DND-41 (cell line): ENCODE results near the gene SETBP1.

Source experiments
- ATAC-seq: fragments of 200-7000 bp; cut with Tn5 transposase; 3 replicates; pipeline ENCODE4 v1.9.1; 2021; ENCODE audit warnings: low read depth; ENCODE audit not compliant: insufficient read depth
- DNase-seq: peaks from one replicate; pipeline ENCODE4 v3.0.0-alpha.2; 2020
- H2AFZ ChIP-seq: 2 replicates; pipeline ENCODE4 v1.6.0; 2012; ENCODE audit warnings: low read depth, low read length
- H3K27ac ChIP-seq: 2 replicates; pipeline ENCODE4 v1.5.1; 2012; ENCODE audit warnings: low read length, inconsistent platforms
- H3K27me3 ChIP-seq: fragments of 200-600 bp; sonication (generic); 2 replicates; pipeline ENCODE4 v1.6.0; 2012; ENCODE audit warnings: low read length, mild to moderate bottlenecking, inconsistent platforms; ENCODE audit not compliant: insufficient read depth, poor library complexity
- H3K36me3 ChIP-seq: 2 replicates; pipeline ENCODE4 v1.5.1; 2012; ENCODE audit warnings: low read length, inconsistent platforms; ENCODE audit not compliant: insufficient read depth
- H3K4me1 ChIP-seq: 2 replicates; pipeline ENCODE4 v1.5.1; 2012; ENCODE audit warnings: mild to moderate bottlenecking, low read length; ENCODE audit not compliant: insufficient read depth
- H3K4me2 ChIP-seq: 2 replicates; pipeline ENCODE4 v1.6.0; 2012; ENCODE audit warnings: mild to moderate bottlenecking, moderate library complexity, low read length, inconsistent platforms; ENCODE audit not compliant: insufficient read depth
- H3K4me3 ChIP-seq, 2 experiments: fragments of 200-600 bp in 1 of 2; shearing (Covaris generic) in 1 of 2; 2 replicates each; pipeline ENCODE4 v1.5.1; 2012 to 2016; ENCODE audit warnings: inconsistent platforms in 2 of 2, low read length in 2 of 2, mild to moderate bottlenecking in 2 of 2, low read depth in 1 of 2, moderate library complexity in 1 of 2
- H3K79me2 ChIP-seq: 2 replicates; pipeline ENCODE4 v1.6.0; 2012; ENCODE audit warnings: low read length, inconsistent platforms; ENCODE audit not compliant: insufficient read depth
- H3K9ac ChIP-seq: 2 replicates; pipeline ENCODE4 v1.6.0; 2012; ENCODE audit warnings: low read depth, mild to moderate bottlenecking, inconsistent platforms, low read length, moderate library complexity
- H3K9me3 ChIP-seq: 2 replicates; pipeline ENCODE4 v1.5.1; 2012; ENCODE audit warnings: low read length, moderate library complexity, mild to moderate bottlenecking, inconsistent platforms; ENCODE audit not compliant: insufficient read depth, severe bottlenecking
- H4K20me1 ChIP-seq: 2 replicates; pipeline ENCODE4 v1.6.0; 2012; ENCODE audit warnings: low read length; ENCODE audit not compliant: insufficient read depth
- CTCF ChIP-seq: IDR thresholded peaks from 2 replicates; pipeline ENCODE4 v1.5.1; 2012; ENCODE audit warnings: borderline replicate concordance, low read length, moderate library complexity, mild to moderate bottlenecking; ENCODE audit not compliant: poor library complexity, severe bottlenecking; ENCODE audit errors: extremely low read depth
- EZH2 ChIP-seq: IDR thresholded peaks from 3 replicates; pipeline ENCODE4 v1.6.1; 2012; ENCODE audit warnings: borderline replicate concordance, low read depth, mild to moderate bottlenecking, moderate library complexity, low read length, inconsistent platforms; ENCODE audit not compliant: severe bottlenecking

Gene SETBP1

GRCh38 chr18:44765456-44765855 lies 84.8 kb downstream of the SETBP1 start:
- no peak overlapping the region for H3K4me2 ChIP-seq
- no peaks in the 10 kb centered on the region for H4K20me1 ChIP-seq
- H2AFZ ChIP-seq: no peak overlapping the region
- H3K27me3 ChIP-seq: no peaks in the 10 kb centered on the region
- DNase-seq: no peak
- H3K79me2 ChIP-seq: no peaks in the 10 kb centered on the region
- H3K4me3 ChIP-seq: no peak overlapping the region
- no peaks in the 10 kb centered on the region for H3K4me1 ChIP-seq
- H3K27ac ChIP-seq: no peak overlapping the region
- no peak overlapping the region for H3K9ac ChIP-seq
- TF ChIP-seq EZH2 (no peak), CTCF (no peak)
- no peaks in the 10 kb centered on the region for H3K9me3 ChIP-seq
- H3K36me3 ChIP-seq: no peaks in the 10 kb centered on the region
- ATAC-seq: no peak

- no peaks in the 10 kb centered on the region for H3K27me3 ChIP-seq
- DNase-seq: no peak
- H3K9me3 ChIP-seq: no peaks in the 10 kb centered on the region
- H3K36me3 ChIP-seq: no peaks in the 10 kb centered on the region
- no peak overlapping the region for H3K4me2 ChIP-seq
- H3K79me2 ChIP-seq: no peaks in the 10 kb centered on the region
- H3K9ac ChIP-seq: no peak overlapping the region
- TF ChIP-seq CTCF: no peak
- TF ChIP-seq EZH2: no peak
- H3K4me3 ChIP-seq: no peak overlapping the region
- no peaks in the 10 kb centered on the region for H4K20me1 ChIP-seq
- ATAC-seq: no peak
- no peak overlapping the region for H2AFZ ChIP-seq
- H3K27ac ChIP-seq: no peak overlapping the region
- no peaks in the 10 kb centered on the region for H3K4me1 ChIP-seq
Measured at GRCh38 chr18:44766450-44766849, 85.8 kb downstream of the SETBP1 start.

GRCh38 chr18:44767807-44768206 lies 87.1 kb downstream of the SETBP1 start:
- no peaks in the 10 kb centered on the region for H3K79me2 ChIP-seq
- H3K27ac ChIP-seq: no peak overlapping the region
- ATAC-seq (no peak), DNase-seq (no peak)
- TF ChIP-seq CTCF (no peak), EZH2 (no peak)
- H3K4me2 ChIP-seq: no peak overlapping the region
- no peaks in the 10 kb centered on the region for H3K36me3 ChIP-seq
- H3K27me3 ChIP-seq: no peaks in the 10 kb centered on the region
- H3K9me3 ChIP-seq: no peaks in the 10 kb centered on the region
- no peak overlapping the region for H3K9ac ChIP-seq
- H2AFZ ChIP-seq: no peak overlapping the region
- no peaks in the 10 kb centered on the region for H3K4me1 ChIP-seq
- H3K4me3 ChIP-seq: no peak overlapping the region
- H4K20me1 ChIP-seq: no peaks in the 10 kb centered on the region

GRCh38 chr18:44770641-44771040 lies 90.0 kb downstream of the SETBP1 start:
- Histone ChIP-seq H4K20me1 (no peaks in the 10 kb centered on the region), H3K27me3 (no peaks in the 10 kb centered on the region), H3K4me1 (no peaks in the 10 kb centered on the region), H3K79me2 (no peaks in the 10 kb centered on the region), H3K36me3 (no peaks in the 10 kb centered on the region), H3K4me3 (no peak overlapping the region), H3K4me2 (no peak overlapping the region), H3K9me3 (no peaks in the 10 kb centered on the region), H3K27ac (no peak overlapping the region), H2AFZ (no peak overlapping the region), H3K9ac (no peak overlapping the region)
- ATAC-seq: no peak
- TF ChIP-seq EZH2: no peak
- no peak for TF ChIP-seq CTCF
- no peak for DNase-seq
